GM12874 (cell line): ENCODE data around the gene SCAF8.

Source experiments
- TF ChIP-seq, protein P1 (sequence below): IDR thresholded peaks from 2 replicates; pipeline ENCODE4 v1.5.1; 2011; ENCODE audit warnings: low read depth, mild to moderate bottlenecking, control low read depth, low read length, moderate library complexity; ENCODE audit not compliant: insufficient read depth

The SCAF8 gene

DNA sequence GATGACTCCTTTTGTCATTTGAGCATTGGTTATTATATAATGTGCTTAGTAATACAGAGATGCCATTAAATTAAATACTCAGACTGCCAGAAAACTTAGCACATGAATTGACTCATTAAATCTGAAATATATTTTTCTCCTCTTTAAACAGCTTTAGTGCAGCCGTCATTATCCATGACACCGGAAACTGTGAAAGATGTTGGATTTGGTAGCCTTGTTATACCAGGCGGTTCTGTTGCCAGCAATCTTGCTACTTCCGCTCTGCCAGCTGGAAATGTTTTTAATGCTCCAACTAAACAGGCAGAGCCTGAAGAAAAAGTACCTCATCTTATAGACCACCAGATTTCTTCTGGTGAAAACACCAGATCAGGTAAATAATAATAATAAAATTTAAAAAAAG is 97.6 kb downstream of the SCAF8 start:
- TF ChIP-seq, protein P1, sequence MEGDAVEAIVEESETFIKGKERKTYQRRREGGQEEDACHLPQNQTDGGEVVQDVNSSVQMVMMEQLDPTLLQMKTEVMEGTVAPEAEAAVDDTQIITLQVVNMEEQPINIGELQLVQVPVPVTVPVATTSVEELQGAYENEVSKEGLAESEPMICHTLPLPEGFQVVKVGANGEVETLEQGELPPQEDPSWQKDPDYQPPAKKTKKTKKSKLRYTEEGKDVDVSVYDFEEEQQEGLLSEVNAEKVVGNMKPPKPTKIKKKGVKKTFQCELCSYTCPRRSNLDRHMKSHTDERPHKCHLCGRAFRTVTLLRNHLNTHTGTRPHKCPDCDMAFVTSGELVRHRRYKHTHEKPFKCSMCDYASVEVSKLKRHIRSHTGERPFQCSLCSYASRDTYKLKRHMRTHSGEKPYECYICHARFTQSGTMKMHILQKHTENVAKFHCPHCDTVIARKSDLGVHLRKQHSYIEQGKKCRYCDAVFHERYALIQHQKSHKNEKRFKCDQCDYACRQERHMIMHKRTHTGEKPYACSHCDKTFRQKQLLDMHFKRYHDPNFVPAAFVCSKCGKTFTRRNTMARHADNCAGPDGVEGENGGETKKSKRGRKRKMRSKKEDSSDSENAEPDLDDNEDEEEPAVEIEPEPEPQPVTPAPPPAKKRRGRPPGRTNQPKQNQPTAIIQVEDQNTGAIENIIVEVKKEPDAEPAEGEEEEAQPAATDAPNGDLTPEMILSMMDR = no peak

DNA sequence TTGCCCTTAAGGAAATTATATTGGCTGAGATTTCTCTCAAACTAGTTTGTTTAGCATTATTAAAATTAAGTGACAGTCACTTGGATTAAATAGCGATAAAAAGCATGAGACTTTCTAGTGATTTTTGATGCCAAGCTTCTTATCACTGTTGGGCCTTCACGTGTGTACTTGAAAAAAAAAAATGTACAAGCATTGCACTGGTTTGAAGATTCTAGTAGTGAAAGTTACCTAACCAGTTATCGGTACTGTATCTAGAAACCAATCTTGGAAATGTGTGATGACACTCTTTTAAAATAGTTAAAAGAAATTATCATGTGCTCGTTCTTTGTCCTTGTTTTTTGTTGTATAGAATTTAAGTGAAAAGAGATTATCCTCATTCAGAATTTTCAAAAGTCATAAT is 102.1 kb downstream of the SCAF8 start:
- TF ChIP-seq, protein P1 = no peak

GRCh38 chr6:154839546-154839945 is 106.3 kb downstream of the SCAF8 start:
- TF ChIP-seq, protein P1 = no peak

GRCh38 chr6:154840363-154840762 is 107.1 kb downstream of the SCAF8 start:
- TF ChIP-seq, protein P1 = no peak

DNA sequence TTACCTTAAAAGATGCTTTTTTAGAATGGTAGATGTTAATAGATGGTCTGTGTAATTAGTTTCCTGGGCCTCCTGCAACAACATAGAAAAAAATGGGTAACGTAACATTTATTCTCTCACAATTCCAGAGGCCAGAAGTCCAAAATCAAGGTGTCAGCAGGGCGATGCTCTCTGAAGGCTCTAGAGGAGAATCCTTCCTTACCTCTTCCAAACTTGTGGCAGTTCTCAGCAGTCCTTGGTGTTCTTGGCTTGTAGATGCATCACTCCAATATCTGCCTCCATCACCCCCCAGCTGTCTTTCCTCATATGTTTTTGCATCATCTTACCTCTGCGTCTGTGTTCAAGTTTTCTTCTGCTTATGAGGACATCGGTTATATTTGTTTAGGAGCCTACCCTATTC is 107.9 kb downstream of the SCAF8 start:
- TF ChIP-seq, protein P1 = no peak

- TF ChIP-seq, protein P1 = no peak
Measured at GRCh38 chr6:154842833-154843232, 109.6 kb downstream of the SCAF8 start.

DNA sequence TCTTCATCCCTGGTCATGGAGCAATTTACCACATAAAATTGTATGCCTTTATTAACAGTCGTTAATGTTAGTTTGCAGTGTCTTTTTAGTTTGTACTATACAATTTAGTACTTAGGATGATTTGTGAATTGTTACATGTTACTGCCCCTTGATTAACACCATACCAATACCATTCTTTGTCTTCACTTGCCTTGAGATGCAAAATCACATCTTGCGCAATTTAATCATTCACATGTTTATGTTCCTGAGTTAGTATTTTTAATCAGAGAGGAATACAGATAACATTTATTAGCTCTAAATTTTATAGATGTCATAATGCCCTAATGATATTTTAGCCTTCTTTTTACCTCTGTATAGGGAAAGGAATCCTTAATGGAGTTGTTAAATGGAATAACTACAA is 114.1 kb downstream of the SCAF8 start:
- TF ChIP-seq, protein P1 = no peak

- TF ChIP-seq, protein P1 = no peak
Measured at GRCh38 chr6:154848580-154848979, 115.4 kb downstream of the SCAF8 start.
